Tibial nerve (tissue), 4 donors: ENCODE data around the gene RPTOR.

ENCODE experiments used
- CTCF ChIP-seq, 5 experiments: fragments of 200-600 bp in 3 of 5; fragments of 450-650 bp in 2 of 5; sonication (generic) in 3 of 5; IDR thresholded peaks; one replicate each; pipeline ENCODE4 v1.5.1; 2016 to 2019; ENCODE audit warnings: antibody characterized with exemption in 5 of 5, mild to moderate bottlenecking in 3 of 5, moderate library complexity in 2 of 5
- EP300 ChIP-seq, 2 donors: sonication (generic); formaldehyde crosslinking; IDR thresholded peaks; one replicate each; pipeline ENCODE4 v1.6.1; 2017; ENCODE audit warnings: antibody characterized with exemption in 2 of 2, mild to moderate bottlenecking in 1 of 2

GRCh38 chr17:80929449-80929848 is 384.8 kb downstream of the RPTOR start:
- no peak for TF ChIP-seq EP300 (IDR thresholded peaks at IDR 0.05)
- TF ChIP-seq CTCF (IDR thresholded peaks at IDR 0.05): no peak
